ENCODE results near the gene RSL1D1. TPM values are rescaled to one million over a fixed set of nuclear protein-coding genes. Genes with fewer than 3 reads are reported as not detected.

Gene RSL1D1
- total and polyA plus RNA-seq, 10 of the 15 experiments (the other 5 are each of a cell fraction or from before 2014, with no cell fraction given) = 106 to 535 (median 304) TPM

GRCh38 chr16:11794447-11794846 is 56.9 kb downstream of the RSL1D1 start:
- H3K4me3 ChIP-seq = peak overlapping the region; percentile 97
- CTCF ChIA-PET = interaction anchor here (1.0 to 7.9 kb wide), 5 partner anchors 9 to 56 kb away, joined by 3 to 62 read pairs (median 5); partner anchors contain the start of gene TXNDC11
- SMC1A ChIA-PET (ENCODE audit: uncharacterized antibody, unreplicated experiment) = interaction anchor here (1.1 to 11.9 kb wide), 4 partner anchors 13 to 112 kb away, joined by 3 to 184 read pairs (median 64); partner anchors contain the start of gene TXNDC11
- ATAC-seq (no peak), DNase-seq (ENCODE audit: low read depth, low spot score) (no peak), FAIRE-seq (no peak)
- H2AFZ ChIP-seq (ENCODE audit: control insufficient read depth, low read depth, low read length) = no peak overlapping the region
- H3K4me1 ChIP-seq (ENCODE audit: control insufficient read depth, insufficient read depth, low read length) = peaks cover 15% of the 10 kb centered on the region
- no peaks in the 10 kb centered on the region for H3K9me3 ChIP-seq (replicated peaks; ENCODE audit: control insufficient read depth, insufficient read depth, low read length)
- 20% methylated on average over 2 of the region's 2 CpGs for WGBS (ENCODE audit: insufficient coverage, insufficient replicate concordance, low lambda C conversion rate, missing lambda C conversion rate)
- no peak for TF ChIP-seq KLF5 (IDR thresholded peaks at IDR 0.05; ENCODE audit: partially characterized antibody)
- no peak for TF ChIP-seq YBX1 (IDR thresholded peaks at IDR 0.05)
- TF ChIP-seq FOS (IDR thresholded peaks at IDR 0.05; ENCODE audit: borderline replicate concordance, extremely low read depth, insufficient read length) = no peak
- TF ChIP-seq SMC3 (IDR thresholded peaks at IDR 0.05; ENCODE audit: borderline replicate concordance, low read length) = no peak
- TF ChIP-seq MEF2A (IDR thresholded peaks at IDR 0.05; ENCODE audit: insufficient read depth, low read depth, low read length) = no peak
- no peak for TF ChIP-seq RUNX3 (IDR thresholded peaks at IDR 0.05; ENCODE audit: low read length)
- no peak for TF ChIP-seq IKZF1 (conservative IDR thresholded peaks at IDR 0.05)
- TF ChIP-seq SMAD5 (IDR thresholded peaks at IDR 0.05; ENCODE audit: low read depth) = no peak
- no peak for TF ChIP-seq YY1 (IDR thresholded peaks at IDR 0.05; ENCODE audit: low read depth, low read length)
- TF ChIP-seq CHD4 (IDR thresholded peaks at IDR 0.05) = no peak
- no peak for TF ChIP-seq POU2F2 (IDR thresholded peaks at IDR 0.05; ENCODE audit: borderline replicate concordance, low read depth, low read length)
- no peak for TF ChIP-seq KDM1A (IDR thresholded peaks at IDR 0.05; ENCODE audit: borderline replicate concordance)
- intact Hi-C loops (cut with micrococcal nuclease; ENCODE audit: unreplicated experiment) = no loop called here
- BruUV-seq (replicated peaks) = no TSS peak
- peaks cover 0 to 4% of the 10 kb centered on the region in 2 experiments; a peak in 3 of 4 replicates for H3K36me3 ChIP-seq (ENCODE audit: control insufficient read depth in 2 of 2, insufficient read depth in 2 of 2, low read length in 1 of 2)
- H3K27me3 ChIP-seq (replicated peaks in 1 of 2; ENCODE audit: control insufficient read depth in 2 of 2, insufficient read depth in 2 of 2, low read length in 1 of 2) = no peaks in the 10 kb centered on the region
- in situ Hi-C loops (cut with MboI) = no loop called here
- no peak overlapping the region; the same call in 1 of the 2 replicates for H3K9ac ChIP-seq (ENCODE audit: control insufficient read depth, insufficient read depth, low read length)
- peak overlapping the region; percentile 24 for H3K4me2 ChIP-seq (ENCODE audit: control insufficient read depth, insufficient read depth)
- H3K27ac ChIP-seq (ENCODE audit: control insufficient read depth, insufficient read depth) = peak overlapping the region; percentile 1; the same call in 1 of the 2 replicates
- RAD21 ChIA-PET (ENCODE audit: unreplicated experiment) = interaction anchor here (1.8 to 10.7 kb wide), 3 partner anchors 11 to 52 kb away, joined by 5 to 174 read pairs (median 12); partner anchors contain the start of gene TXNDC11
- POLR2A ChIA-PET = interaction anchor here (1.0 to 12.7 kb wide), 3 partner anchors 17 to 79 kb away, joined by 3 to 410 read pairs (median 164); partner anchors contain the start of gene TXNDC11
- peaks cover 93% of the 10 kb centered on the region for H3K79me2 ChIP-seq (ENCODE audit: control insufficient read depth, insufficient read depth, low read length)
- H4K20me1 ChIP-seq (ENCODE audit: control insufficient read depth, insufficient read depth) = peaks cover 4% of the 10 kb centered on the region; the same call in 1 of the 2 replicates

Measured in GM12878 (cell line).